SU-DHL-6 (cell line): ENCODE data around the gene FAM20B.
"Not testable (repeated sequence)": the region's sequence is repeated elsewhere in the genome, so short reads cannot be mapped to it uniquely, and the experiment has no call there.

Source experiments
- H2AFZ ChIP-seq: fragments of 200-600 bp; sonication (generic); 2 replicates; pipeline ENCODE4 v1.6.1; 2014; ENCODE audit warnings: low read depth, mild to moderate bottlenecking, moderate library complexity, mixed read lengths, antibody characterized with exemption, low read length; ENCODE audit not compliant: severe bottlenecking
- H3F3A ChIP-seq: fragments of 200-600 bp; shearing (Covaris generic); 2 replicates; pipeline ENCODE4 v1.6.0; 2016; ENCODE audit warnings: antibody characterized with exemption, mild to moderate bottlenecking; ENCODE audit not compliant: insufficient read depth
- H3K27ac ChIP-seq: fragments of 200-600 bp; sonication (generic); 2 replicates; pipeline ENCODE4 v1.5.1; 2016; ENCODE audit warnings: low read depth, mild to moderate bottlenecking, low read length, moderate library complexity, mixed read lengths
- H3K27me3 ChIP-seq: fragments of 200-600 bp; sonication (generic), shearing (Covaris generic); 2 replicates; pipeline ENCODE4 v1.6.0; 2014; ENCODE audit warnings: mild to moderate bottlenecking, low read length
- H3K36me3 ChIP-seq: fragments of 200-600 bp; sonication (generic); 2 replicates; pipeline ENCODE4 v1.6.1; 2014; ENCODE audit warnings: mild to moderate bottlenecking, low read length, mixed read lengths
- H3K4me2 ChIP-seq: fragments of 300-600, 200-600 bp; shearing (Covaris generic), sonication (generic); 2 replicates; pipeline ENCODE4 v1.6.0; 2014; ENCODE audit warnings: low read length, low read depth, mild to moderate bottlenecking; ENCODE audit not compliant: poor library complexity, severe bottlenecking
- H3K4me3 ChIP-seq: fragments of 200-600 bp; sonication (generic); 2 replicates; pipeline ENCODE4 v1.5.1; 2014; ENCODE audit warnings: antibody characterized with exemption, low read length, mild to moderate bottlenecking, mixed read lengths; ENCODE audit not compliant: insufficient read depth, poor library complexity, severe bottlenecking
- H3K79me2 ChIP-seq: fragments of 200-600 bp; sonication (generic); 2 replicates; pipeline ENCODE4 v1.6.1; 2014; ENCODE audit warnings: mild to moderate bottlenecking, low read length, moderate library complexity; ENCODE audit not compliant: insufficient read depth
- H3K9ac ChIP-seq: fragments of 200-600 bp; sonication (generic); 2 replicates; pipeline ENCODE4 v1.7.0; 2014; ENCODE audit warnings: mild to moderate bottlenecking, low read length
- H3K9me2 ChIP-seq: fragments of 200-600 bp; sonication (generic); replicated peaks from 2 replicates; pipeline ENCODE4 v1.6.1; 2014; ENCODE audit warnings: low read length; ENCODE audit not compliant: insufficient read depth
- H3K9me3 ChIP-seq: fragments of 200-600 bp; sonication (generic); 2 replicates; pipeline ENCODE4 v1.6.1; 2014; ENCODE audit warnings: low read length, mixed read lengths; ENCODE audit not compliant: insufficient read depth
- H4K20me1 ChIP-seq: fragments of 200-600 bp; sonication (generic); 2 replicates; pipeline ENCODE4 v1.6.1; 2014; ENCODE audit warnings: low read depth, mild to moderate bottlenecking, antibody characterized with exemption, low read length, moderate library complexity, mixed read lengths
- CTCF ChIP-seq: fragments of 200-600 bp; sonication (generic); IDR thresholded peaks from one replicate; pipeline ENCODE4 v1.5.1; 2017; ENCODE audit warnings: antibody characterized with exemption, mild to moderate bottlenecking, low read length, moderate library complexity; ENCODE audit not compliant: insufficient read depth, poor library complexity, severe bottlenecking
- EZH2phosphoT487 ChIP-seq: fragments of 200-600 bp; sonication (generic), shearing (Covaris generic); conservative IDR thresholded peaks from 2 replicates; pipeline ENCODE4 v1.6.1; 2018; ENCODE audit warnings: mild to moderate bottlenecking, antibody characterized with exemption, low read length, moderate library complexity, mixed read lengths

The FAM20B gene

GRCh38 chr1:179036844-179037465, 11.3 kb downstream of the FAM20B start:
- no peaks in the 10 kb centered on the region for H3K27me3 ChIP-seq
- no peaks in the 10 kb centered on the region for H3K9me3 ChIP-seq
- H3K27ac ChIP-seq = no peak overlapping the region
- H2AFZ ChIP-seq = no peak overlapping the region
- TF ChIP-seq EZH2phosphoT487 (no peak), CTCF (no peak)
- H3K79me2 ChIP-seq = peaks cover 23% of the 10 kb centered on the region; the same call in 1 of the 2 replicates
- H3K9me2 ChIP-seq = no peaks in the 10 kb centered on the region
- H3K4me3 ChIP-seq = no peak overlapping the region
- H3K4me2 ChIP-seq = no peak overlapping the region
- H4K20me1 ChIP-seq = no peaks in the 10 kb centered on the region
- H3K36me3 ChIP-seq = no peaks in the 10 kb centered on the region
- H3K9ac ChIP-seq = no peak overlapping the region
- H3F3A ChIP-seq = no peaks in the 10 kb centered on the region

- Histone ChIP-seq H3K36me3 (no peaks in the 10 kb centered on the region), H3K4me2 (no peak overlapping the region), H3K27me3 (no peaks in the 10 kb centered on the region), H3K79me2 (peaks cover 13% of the 10 kb centered on the region; the same call in 1 of the 2 replicates), H3K9me3 (no peaks in the 10 kb centered on the region), H3K4me3 (no peak overlapping the region), H3K9me2 (no peaks in the 10 kb centered on the region), H3K27ac (no peak overlapping the region), H3F3A (no peaks in the 10 kb centered on the region), H3K9ac (no peak overlapping the region), H4K20me1 (no peaks in the 10 kb centered on the region), H2AFZ (no peak overlapping the region)
- TF ChIP-seq CTCF = no peak
- TF ChIP-seq EZH2phosphoT487 = no peak
These were observed 13.0 kb downstream of the FAM20B start for GRCh38 chr1:179038528-179039281.

GRCh38 chr1:179039502-179040174, 13.9 kb downstream of the FAM20B start:
- H3K27me3 ChIP-seq, H3K79me2 ChIP-seq, H4K20me1 ChIP-seq, H3K9me3 ChIP-seq, H2AFZ ChIP-seq, H3K36me3 ChIP-seq, H3K9me2 ChIP-seq, H3K4me2 ChIP-seq, H3K27ac ChIP-seq, H3K4me3 ChIP-seq, H3F3A ChIP-seq, H3K9ac ChIP-seq: not testable (repeated sequence)

- H3K79me2 ChIP-seq = not testable (repeated sequence)
These were observed 14.5 kb downstream of the FAM20B start for GRCh38 chr1:179040175-179040551.

More at GRCh38 chr1:179040175-179040551, 14.5 kb downstream of the FAM20B start:
- not testable (repeated sequence) for H4K20me1 ChIP-seq, H3K36me3 ChIP-seq, H3K9ac ChIP-seq, H3K9me2 ChIP-seq, H3K4me2 ChIP-seq, H2AFZ ChIP-seq, H3K27ac ChIP-seq, H3F3A ChIP-seq, H3K9me3 ChIP-seq, H3K27me3 ChIP-seq, H3K4me3 ChIP-seq
